Measurements from ENCODE around the gene PIK3R6.
"Not testable (repeated sequence)": the region's sequence is repeated elsewhere in the genome, so short reads cannot be mapped to it uniquely, and the experiment has no call there.

The PIK3R6 gene

DNA sequence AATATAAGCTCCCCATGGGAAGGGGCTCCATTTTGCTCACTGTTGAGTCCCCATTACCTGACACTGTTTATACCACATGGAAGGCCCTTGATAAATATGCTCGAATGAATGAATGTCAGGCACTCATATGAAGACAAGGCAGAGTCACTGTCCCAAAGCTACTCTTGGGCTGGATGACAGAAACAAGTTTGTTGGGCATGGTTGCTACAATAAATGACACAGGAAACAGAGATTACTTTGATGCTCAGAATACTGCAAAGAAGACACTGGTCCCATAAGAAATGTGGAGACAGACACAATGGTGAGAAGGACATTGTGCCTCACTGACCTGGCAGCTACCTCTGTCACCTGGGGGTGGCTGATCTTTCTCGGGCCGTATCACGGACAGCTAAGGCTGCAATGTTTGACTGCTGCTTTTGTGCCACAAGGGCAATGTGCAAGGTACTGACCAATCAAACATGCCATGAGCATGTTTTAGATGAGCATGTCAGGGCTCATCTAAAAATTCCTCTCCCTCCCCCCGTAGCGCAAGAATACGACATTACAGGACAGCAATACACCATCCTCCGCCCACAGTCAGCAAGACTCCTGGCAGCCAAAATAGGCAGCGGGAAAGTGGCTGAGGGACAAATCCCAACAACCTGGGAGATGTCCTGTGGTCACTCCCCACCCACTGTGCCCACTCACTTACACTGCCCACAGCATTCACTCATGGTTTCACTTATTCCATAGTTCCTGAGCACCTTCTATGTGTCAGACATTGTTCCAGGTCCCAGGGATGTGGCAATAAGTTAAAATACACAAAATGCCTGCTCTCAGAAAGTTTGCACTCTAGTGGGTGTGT is 5.0 kb downstream of the PIK3R6 start:
- in situ Hi-C loops (cut with HindIII; ENCODE audit: low pct_ligation_motif_present, low pct_unique_long_range_greater_than_20kb, low sequenced_read_pairs), result no loop called here

GRCh38 chr17:8861495-8862181 is 5.8 kb downstream of the PIK3R6 start:
- no peak for DNase-seq
- in situ Hi-C loops (cut with HindIII; ENCODE audit: low pct_ligation_motif_present, low pct_unique_long_range_greater_than_20kb, low sequenced_read_pairs), result no loop called here

More for the DNA sequence above, 5.0 kb downstream of the PIK3R6 start:
- DNase-seq, result no peak

- in situ Hi-C loops (cut with HindIII; ENCODE audit: low pct_ligation_motif_present, low pct_unique_long_range_greater_than_20kb, low sequenced_read_pairs), result no loop called here
- no peak for DNase-seq
These were observed 7.6 kb downstream of the PIK3R6 start for GRCh38 chr17:8859804-8860430.

GRCh38 chr17:8859027-8859803 is 8.3 kb downstream of the PIK3R6 start:
- in situ Hi-C loops (cut with HindIII; ENCODE audit: low pct_ligation_motif_present, low pct_unique_long_range_greater_than_20kb, low sequenced_read_pairs), result no loop called here
- no peak for DNase-seq

GRCh38 chr17:8857919-8858318 is 9.6 kb downstream of the PIK3R6 start:
- DNase-seq, result no peak

GRCh38 chr17:8856869-8857575 is 10.5 kb downstream of the PIK3R6 start:
- no peak for DNase-seq
- in situ Hi-C loops (cut with HindIII; ENCODE audit: low pct_ligation_motif_present, low pct_unique_long_range_greater_than_20kb, low sequenced_read_pairs), result no loop called here

More at GRCh38 chr17:8857919-8858318, 9.6 kb downstream of the PIK3R6 start:
- in situ Hi-C loops (cut with HindIII; ENCODE audit: low pct_ligation_motif_present, low pct_unique_long_range_greater_than_20kb, low sequenced_read_pairs), result no loop called here

GRCh38 chr17:8856205-8856603 is 11.3 kb downstream of the PIK3R6 start:
- in situ Hi-C loops (cut with HindIII; ENCODE audit: low pct_ligation_motif_present, low pct_unique_long_range_greater_than_20kb, low sequenced_read_pairs); DNase-seq: not testable (repeated sequence)

DNA sequence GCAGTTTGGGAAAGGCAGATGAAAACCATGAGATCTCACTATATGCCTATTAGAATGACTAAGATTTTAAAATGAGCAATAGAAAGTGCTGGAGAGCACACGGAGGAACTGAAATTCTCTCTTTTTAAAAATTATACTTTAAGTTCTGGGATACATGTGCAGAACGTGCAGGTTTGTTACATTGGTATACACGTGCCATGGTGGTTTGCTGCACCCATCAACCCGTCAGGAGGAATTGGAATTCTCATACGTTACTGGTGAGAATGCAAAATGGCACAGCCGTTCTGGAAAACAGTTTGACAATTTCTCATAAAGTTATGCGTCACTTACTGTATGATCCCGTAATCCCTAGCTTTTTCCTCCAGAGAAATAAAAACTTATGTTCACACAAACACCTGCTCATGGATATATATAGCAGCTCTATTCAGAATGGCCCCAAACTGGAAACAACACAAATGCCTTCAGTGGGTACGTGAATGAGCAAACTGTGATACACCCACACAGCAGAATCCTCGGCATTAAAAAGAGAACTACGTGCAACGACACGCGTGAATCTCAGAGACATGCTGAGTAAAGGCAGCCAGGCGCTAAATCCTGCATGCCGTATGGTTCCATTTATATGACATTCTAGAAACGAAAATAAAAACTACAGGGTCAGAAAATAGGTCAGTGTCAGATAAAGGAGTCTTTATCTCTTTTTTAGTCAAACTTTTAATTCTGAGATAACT is 11.8 kb downstream of the PIK3R6 start:
- in situ Hi-C loops (cut with HindIII; ENCODE audit: low pct_ligation_motif_present, low pct_unique_long_range_greater_than_20kb, low sequenced_read_pairs), result no loop called here
- no peak for DNase-seq

DNA sequence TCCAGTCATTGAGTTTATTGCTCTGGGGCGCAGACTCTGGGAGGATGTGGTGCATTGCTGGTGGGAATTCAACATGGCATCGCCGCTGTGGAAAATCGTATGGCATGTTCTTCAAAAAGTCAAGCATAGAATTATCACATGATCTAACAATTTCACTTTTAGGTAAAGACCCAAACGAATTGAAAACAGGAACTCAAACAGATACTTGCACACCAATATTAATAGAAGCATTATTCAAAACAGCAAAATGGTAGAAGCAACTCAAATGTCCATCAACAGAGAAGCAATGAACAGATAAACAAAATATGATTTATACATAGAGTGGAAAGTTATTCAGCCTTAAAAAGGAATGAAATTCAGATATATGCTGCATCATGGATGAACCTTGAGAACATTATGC is 15.9 kb downstream of the PIK3R6 start:
- DNase-seq, result no peak
- in situ Hi-C loops (cut with HindIII; ENCODE audit: low pct_ligation_motif_present, low pct_unique_long_range_greater_than_20kb, low sequenced_read_pairs), result no loop called here

DNA sequence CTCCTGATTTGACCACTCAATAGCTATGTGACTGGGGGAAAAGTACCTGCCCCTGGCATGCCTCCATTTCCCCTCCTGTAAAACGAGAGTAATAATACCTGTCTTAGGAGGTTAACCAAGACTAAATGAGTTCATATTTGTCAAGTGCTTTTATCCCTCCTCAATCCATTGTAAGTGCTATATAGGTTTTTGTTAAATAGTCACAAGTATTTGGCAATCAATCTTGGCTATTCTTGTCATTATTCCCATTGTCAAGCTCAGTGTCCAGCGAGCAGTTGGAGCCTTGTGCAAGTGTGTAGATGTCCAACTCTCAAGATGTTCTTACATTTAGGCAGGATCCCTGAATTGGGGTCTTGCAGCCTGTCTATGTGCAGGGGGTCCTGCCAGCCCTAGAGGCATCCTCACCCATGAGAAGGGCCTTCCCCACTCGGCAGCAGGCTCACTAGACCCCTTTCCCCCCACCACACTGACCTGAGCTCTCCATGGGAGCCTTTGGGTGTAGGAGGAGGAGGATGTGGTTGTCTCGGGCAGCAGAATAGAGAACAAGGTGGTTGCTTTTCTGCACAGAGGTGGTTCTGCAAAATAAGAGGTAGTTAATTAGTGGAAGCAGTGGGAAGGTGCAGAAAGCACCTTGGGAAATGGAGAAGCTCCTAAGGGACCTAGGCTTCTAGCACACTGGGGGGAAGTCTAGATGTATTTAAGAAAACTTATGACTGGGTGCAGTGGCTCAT is 18.0 kb downstream of the PIK3R6 start:
- no peak for DNase-seq
- in situ Hi-C loops (cut with HindIII; ENCODE audit: low pct_ligation_motif_present, low pct_unique_long_range_greater_than_20kb, low sequenced_read_pairs), result no loop called here

DNA sequence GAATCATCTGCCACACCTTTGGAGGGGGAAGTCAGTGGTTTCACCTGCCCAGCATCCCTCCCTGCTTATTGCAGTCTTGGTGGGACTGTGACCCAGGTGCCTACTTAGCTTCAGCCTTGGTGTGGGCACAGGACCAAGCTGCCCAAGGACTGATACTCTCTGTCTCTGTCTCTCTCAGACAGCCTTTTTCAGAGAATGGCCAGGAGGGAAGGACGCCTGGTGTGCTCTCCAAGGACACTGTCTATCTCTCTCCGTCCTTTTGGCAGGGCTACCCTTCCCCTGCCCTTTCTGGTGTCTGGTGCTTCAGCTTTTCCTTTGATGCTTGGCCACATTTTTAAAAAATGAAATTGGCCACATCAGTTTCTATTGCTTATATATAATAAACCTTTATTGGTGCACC is 19.6 kb downstream of the PIK3R6 start:
- in situ Hi-C loops (cut with HindIII; ENCODE audit: low pct_ligation_motif_present, low pct_unique_long_range_greater_than_20kb, low sequenced_read_pairs), result no loop called here
- no peak for DNase-seq

- in situ Hi-C loops (cut with HindIII; ENCODE audit: low pct_ligation_motif_present, low pct_unique_long_range_greater_than_20kb, low sequenced_read_pairs), result no loop called here
- peak; percentile 10 for DNase-seq
These were observed 20.7 kb downstream of the PIK3R6 start for GRCh38 chr17:8846768-8847211.

- no peak for DNase-seq
- in situ Hi-C loops (cut with HindIII; ENCODE audit: low pct_ligation_motif_present, low pct_unique_long_range_greater_than_20kb, low sequenced_read_pairs), result no loop called here
These were observed 22.9 kb downstream of the PIK3R6 start for GRCh38 chr17:8844229-8845218.

GRCh38 chr17:8843344-8843743 is 24.1 kb downstream of the PIK3R6 start:
- in situ Hi-C loops (cut with HindIII; ENCODE audit: low pct_ligation_motif_present, low pct_unique_long_range_greater_than_20kb, low sequenced_read_pairs), result no loop called here
- no peak for DNase-seq

DNA sequence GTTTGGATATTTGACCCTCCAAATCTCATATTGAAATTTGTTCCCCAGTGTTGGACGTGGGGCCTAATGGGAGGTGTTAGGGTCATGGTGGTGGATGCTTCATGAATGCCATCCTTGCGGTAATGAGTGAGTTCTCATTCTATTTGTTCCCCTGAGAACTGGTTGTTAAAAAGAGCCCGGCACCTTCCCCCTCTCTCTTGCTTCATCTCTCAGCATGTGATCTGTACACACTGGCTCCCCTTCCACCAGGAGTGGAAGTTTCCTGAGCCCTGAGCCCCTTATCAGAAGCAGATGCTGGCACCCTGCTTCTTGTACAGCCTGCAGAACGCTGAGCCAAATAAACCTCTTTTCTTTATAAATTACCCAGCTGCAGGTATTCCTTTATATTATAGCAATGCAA is 25.6 kb downstream of the PIK3R6 start:
- no peak for DNase-seq
- in situ Hi-C loops (cut with HindIII; ENCODE audit: low pct_ligation_motif_present, low pct_unique_long_range_greater_than_20kb, low sequenced_read_pairs), result no loop called here

- in situ Hi-C loops (cut with HindIII; ENCODE audit: low pct_ligation_motif_present, low pct_unique_long_range_greater_than_20kb, low sequenced_read_pairs), result no loop called here
- DNase-seq, result no peak
These were observed 28.0 kb downstream of the PIK3R6 start for GRCh38 chr17:8839410-8839935.

All from ACHN (cell line).